Loucy (cell line): ENCODE measurements around the gene SLC23A3.

Experiments used
- CTCF ChIP-seq: fragments of 200-600 bp; sonication (generic); conservative IDR thresholded peaks from 2 replicates; pipeline ENCODE4 v1.5.1; 2014; ENCODE audit warnings: mild to moderate bottlenecking, antibody characterized with exemption, low read length
- EZH2phosphoT487 ChIP-seq: fragments of 200-600 bp; IDR thresholded peaks from 2 replicates; pipeline ENCODE4 v1.6.1; 2018; ENCODE audit warnings: antibody characterized with exemption, mild to moderate bottlenecking, moderate library complexity, borderline replicate concordance

GRCh38 chr2:219168526-219168925 is 1.3 kb downstream of the SLC23A3 start:
- TF ChIP-seq CTCF (no peak), EZH2phosphoT487 (no peak)
